Neutrophil (primary cell): ENCODE results near the gene HIVEP1.

Experiments
- H3K27ac ChIP-seq: fragments of 200-600 bp; sonication (generic); 2 replicates; pipeline ENCODE4 v1.5.1; 2016; ENCODE audit warnings: mild to moderate bottlenecking, moderate library complexity
- H3K27me3 ChIP-seq: fragments of 200-600 bp; sonication (generic); 2 replicates; pipeline ENCODE4 v1.6.0; 2016; ENCODE audit warnings: mild to moderate bottlenecking
- H3K36me3 ChIP-seq: fragments of 200-600 bp; sonication (generic); 2 replicates; pipeline ENCODE4 v1.5.1; 2017
- H3K4me1 ChIP-seq, 2 experiments: fragments of 200-600 bp in 1 of 2; sonication (generic) in 1 of 2; 1 replicate in 1 of 2; 2 replicates in 1 of 2; pipeline versions ENCODE4 v1.5.1 to v1.6.1; 2013 to 2016; ENCODE audit warnings: low read depth in 1 of 2, low read length in 1 of 2, mild to moderate bottlenecking in 1 of 2, moderate library complexity in 1 of 2; ENCODE audit not compliant: control insufficient read depth in 1 of 2, insufficient read depth in 1 of 2
- H3K4me3 ChIP-seq, 2 experiments: fragments of 200-600 bp in 1 of 2; sonication (generic) in 1 of 2; 1 replicate in 1 of 2; 2 replicates in 1 of 2; pipeline ENCODE4 v1.5.1; 2013 to 2016; ENCODE audit warnings: low read depth in 1 of 2, low read length in 1 of 2, mild to moderate bottlenecking in 1 of 2, moderate library complexity in 1 of 2
- H3K9me3 ChIP-seq: fragments of 200-600 bp; sonication (generic); 2 replicates; pipeline ENCODE4 v1.5.1; 2016
- CTCF ChIP-seq: fragments of 200-600 bp; sonication (generic); IDR thresholded peaks from 2 replicates; pipeline ENCODE4 v1.5.1; 2016; ENCODE audit warnings: antibody characterized with exemption

The HIVEP1 gene

DNA sequence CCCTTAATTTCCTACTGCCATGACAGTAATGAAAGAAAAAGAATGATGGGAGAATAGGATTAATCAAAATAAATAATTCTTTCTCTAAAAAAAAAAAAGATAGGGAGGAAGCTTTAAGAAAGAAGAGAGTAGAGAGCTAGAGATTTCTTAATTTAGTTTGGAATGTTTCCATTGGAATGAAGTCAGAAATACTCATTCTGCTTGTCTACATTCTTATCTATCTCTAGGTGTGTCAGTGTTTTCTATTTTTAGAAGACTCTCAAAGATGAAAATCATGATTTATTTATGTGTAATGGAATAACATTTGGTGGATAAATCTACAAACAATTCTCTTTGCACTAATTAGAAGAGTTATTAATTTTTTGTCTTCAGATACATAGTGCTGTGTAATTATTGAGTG, 38.0 kb upstream of the HIVEP1 start:
- TF ChIP-seq CTCF, result no peak
- Histone ChIP-seq H3K27ac (no peak overlapping the region), H3K9me3 (no peaks in the 10 kb centered on the region), H3K4me1 (peaks cover 8 to 12% of the 10 kb centered on the region in 2 experiments), H3K27me3 (no peaks in the 10 kb centered on the region), H3K36me3 (no peaks in the 10 kb centered on the region), H3K4me3 (no peak overlapping the region)

GRCh38 chr6:11975353-11975977, 36.6 kb upstream of the HIVEP1 start:
- H3K27ac ChIP-seq, result peak overlapping the region; percentile 86
- no peaks in the 10 kb centered on the region for H3K27me3 ChIP-seq
- no peaks in the 10 kb centered on the region for H3K9me3 ChIP-seq
- H3K4me1 ChIP-seq, result peaks cover 8 to 12% of the 10 kb centered on the region in 2 experiments
- H3K4me3 ChIP-seq, result no peak overlapping the region
- peak; percentile 9 for TF ChIP-seq CTCF
- H3K36me3 ChIP-seq, result no peaks in the 10 kb centered on the region

DNA sequence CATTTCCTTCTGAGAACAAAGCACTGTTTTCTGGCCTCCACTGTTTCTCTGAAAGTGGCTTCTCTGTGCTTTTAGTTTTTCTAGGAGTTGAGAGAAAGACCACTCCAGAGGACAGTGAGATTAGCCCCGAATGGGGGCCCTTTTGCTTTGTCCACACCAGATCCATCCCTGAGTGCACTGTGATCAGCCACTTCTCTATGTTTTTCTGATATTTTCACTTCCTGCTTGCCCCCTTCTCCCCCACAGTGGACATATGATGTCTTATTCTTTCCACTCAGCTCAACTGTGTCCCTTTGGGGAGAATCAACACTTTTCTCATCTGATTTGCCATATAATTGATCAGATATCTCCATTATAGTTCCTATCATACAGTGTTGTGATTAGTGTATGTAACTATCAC, 35.6 kb upstream of the HIVEP1 start:
- Histone ChIP-seq H3K9me3 (no peaks in the 10 kb centered on the region), H3K36me3 (no peaks in the 10 kb centered on the region), H3K27ac (peak overlapping the region; percentile 86), H3K27me3 (no peaks in the 10 kb centered on the region), H3K4me1 (peaks cover 8 to 12% of the 10 kb centered on the region in 2 experiments), H3K4me3 (no peak overlapping the region)
- TF ChIP-seq CTCF, result no peak

GRCh38 chr6:11977193-11977592, 34.9 kb upstream of the HIVEP1 start:
- no peak for TF ChIP-seq CTCF
- no peak overlapping the region for H3K4me3 ChIP-seq
- no peaks in the 10 kb centered on the region for H3K36me3 ChIP-seq

DNA sequence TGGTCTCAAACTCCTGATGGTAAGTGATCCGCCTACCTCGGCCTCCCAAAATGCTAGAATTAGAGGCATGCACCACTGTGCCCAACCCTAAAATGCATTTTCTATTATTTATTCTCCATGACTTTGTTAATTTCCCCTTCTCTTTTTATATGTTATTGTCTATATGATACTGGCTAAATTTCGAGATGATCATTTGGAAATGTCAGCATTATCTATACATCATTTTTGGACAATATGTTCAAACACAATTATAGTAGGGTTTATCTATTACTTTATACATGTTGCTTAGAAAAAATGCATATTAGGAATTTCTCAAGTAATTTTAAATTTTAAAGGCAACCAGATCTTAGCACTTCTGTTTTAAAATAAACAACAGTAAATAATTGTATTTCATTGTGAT, 34.4 kb upstream of the HIVEP1 start:
- no peak for TF ChIP-seq CTCF
- peaks cover 8 to 12% of the 10 kb centered on the region in 2 experiments for H3K4me1 ChIP-seq
- H3K27ac ChIP-seq, result no peak overlapping the region
- no peaks in the 10 kb centered on the region for H3K36me3 ChIP-seq
- no peak overlapping the region for H3K4me3 ChIP-seq
- no peaks in the 10 kb centered on the region for H3K9me3 ChIP-seq
- H3K27me3 ChIP-seq, result no peaks in the 10 kb centered on the region

More at GRCh38 chr6:11977193-11977592, 34.9 kb upstream of the HIVEP1 start:
- no peak overlapping the region for H3K27ac ChIP-seq
- no peaks in the 10 kb centered on the region for H3K27me3 ChIP-seq
- H3K9me3 ChIP-seq, result no peaks in the 10 kb centered on the region
- H3K4me1 ChIP-seq, result peaks cover 8 to 12% of the 10 kb centered on the region in 2 experiments
